Putamen (tissue), 1 donor: ENCODE measurements around the gene ATXN10.

Experiments
- DNase-seq: peaks from one replicate; pipeline ENCODE4 v3.0.0-alpha.2; 2016; ENCODE audit warnings: low spot score

The ATXN10 gene

DNA sequence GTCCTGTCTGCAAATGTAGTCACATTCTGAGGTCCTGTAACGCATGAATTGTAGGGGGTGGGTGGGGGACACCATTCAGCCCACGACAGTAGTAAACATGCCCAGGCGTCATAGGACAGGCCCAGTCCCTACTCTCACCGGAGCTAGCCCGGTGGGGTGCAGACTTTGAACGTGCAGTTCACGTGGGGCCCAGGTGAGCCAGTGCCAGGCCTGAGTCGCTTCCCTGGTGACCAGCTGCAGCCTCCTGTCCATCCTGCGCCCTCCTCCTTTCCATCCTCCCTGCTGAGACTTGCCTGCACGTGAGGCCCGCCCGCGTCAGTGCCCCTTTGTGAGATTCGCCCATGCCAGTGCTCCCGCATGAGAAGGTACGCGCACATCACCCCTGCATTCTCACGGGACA, 188.6 kb downstream of the ATXN10 start:
- DNase-seq = no peak

DNA sequence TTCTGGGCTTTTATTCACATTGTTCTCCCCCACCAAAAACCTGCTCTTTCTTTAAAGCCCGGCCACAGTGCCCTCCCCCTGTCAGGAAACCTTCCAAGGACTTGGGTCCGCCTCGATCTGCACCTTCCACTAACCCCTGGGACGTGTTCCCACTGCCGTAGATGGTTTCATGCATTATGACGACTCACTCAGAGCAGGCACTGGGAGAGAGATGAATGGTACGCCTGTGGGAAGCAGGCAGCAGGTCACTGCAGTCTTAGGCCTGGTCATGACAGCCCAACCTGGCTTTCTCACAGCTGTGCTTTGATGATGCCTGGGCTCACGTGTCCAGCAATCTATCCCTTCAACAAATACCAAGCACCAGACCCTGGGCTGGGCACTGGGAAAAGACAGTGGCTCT, 189.6 kb downstream of the ATXN10 start:
- no peak for DNase-seq

DNA sequence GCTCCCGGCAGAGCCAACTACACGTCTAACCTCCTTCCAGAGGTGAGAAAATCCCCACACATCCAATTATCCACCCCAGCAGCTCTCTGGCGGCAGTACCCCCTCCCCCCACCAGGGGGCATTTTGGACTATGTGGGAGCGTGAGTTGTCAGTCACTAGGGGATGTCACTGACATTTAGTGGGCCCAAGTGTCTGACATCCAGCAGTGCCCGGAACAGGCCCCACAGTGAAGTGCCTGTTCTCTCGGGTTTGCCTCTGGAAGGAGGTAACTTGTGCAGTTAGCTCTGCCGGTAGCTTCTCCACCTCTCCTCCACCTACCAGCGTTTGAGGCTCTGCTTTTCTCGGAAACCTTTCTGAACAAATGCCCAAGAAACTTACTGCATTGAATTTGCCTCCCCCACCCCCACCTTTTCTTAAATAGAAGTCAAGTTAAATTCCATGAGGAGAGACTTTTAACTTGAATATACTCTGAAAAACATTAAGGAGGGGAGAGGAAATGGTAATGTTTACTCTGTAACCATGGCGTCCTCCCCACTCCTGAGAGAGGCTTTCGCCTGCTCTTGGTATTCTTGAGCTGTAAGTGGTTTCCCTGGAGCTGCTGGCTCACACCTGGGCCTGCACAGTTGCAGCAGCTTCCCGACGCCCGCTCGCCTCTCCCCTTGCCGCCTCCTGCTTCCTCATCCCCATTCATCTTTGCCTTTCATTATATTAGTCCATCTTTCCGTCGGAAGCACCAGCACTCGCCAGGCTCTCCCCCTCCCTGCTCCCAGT, 192.5 kb downstream of the ATXN10 start:
- peak; percentile 40 for DNase-seq

DNA sequence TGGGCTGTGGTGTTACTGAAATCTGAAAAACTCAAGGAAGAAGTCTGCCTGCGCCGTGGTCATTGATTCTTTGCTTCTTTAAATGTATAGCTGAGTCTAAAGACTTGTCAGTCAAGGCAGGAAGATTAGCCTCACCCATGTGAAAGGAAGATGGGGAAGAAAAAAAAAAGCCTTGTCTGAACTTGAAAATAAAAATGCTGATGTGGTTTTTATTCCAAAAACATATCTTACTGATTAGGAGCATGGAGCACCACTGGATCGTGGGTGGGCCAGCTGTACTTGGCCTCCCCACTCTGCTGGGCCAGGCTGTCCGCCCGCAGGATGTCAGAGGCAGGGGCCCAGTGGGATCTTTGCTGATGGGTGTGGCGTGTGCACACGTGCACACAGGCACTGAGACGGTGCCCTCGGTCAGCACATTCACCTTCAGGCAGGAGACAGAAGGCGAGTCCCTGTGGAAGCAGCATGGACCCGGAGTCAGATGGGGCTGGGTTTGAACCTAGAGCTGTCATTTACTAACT, 193.4 kb downstream of the ATXN10 start:
- no peak for DNase-seq

DNA sequence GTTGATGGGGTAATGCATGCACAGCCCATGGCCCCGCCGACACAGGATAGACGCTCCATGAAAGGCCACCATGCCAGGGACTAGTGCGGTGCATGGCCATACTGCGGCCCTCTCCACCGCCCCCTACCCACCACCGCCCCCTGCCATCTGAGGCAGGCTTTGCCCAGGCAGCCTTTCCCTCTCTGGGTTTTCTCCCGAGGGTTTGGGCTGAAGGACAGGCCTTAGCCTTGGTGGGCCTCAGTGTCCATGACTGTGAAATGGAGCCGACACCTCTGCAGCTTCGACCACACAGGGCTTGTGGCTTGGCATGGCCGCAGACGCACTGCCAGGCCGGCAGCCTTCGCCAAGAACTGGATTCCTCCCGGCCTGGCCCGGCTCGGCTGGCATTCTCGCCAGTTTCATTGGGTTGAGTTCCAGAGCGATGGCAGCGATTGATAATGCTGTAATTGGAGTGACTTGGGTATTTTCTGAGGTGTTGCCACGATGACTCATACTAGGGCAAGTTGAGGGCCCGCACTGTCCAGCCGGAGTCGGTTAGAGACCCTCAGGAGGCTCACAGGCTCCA, 194.0 kb downstream of the ATXN10 start:
- DNase-seq = no peak

DNA sequence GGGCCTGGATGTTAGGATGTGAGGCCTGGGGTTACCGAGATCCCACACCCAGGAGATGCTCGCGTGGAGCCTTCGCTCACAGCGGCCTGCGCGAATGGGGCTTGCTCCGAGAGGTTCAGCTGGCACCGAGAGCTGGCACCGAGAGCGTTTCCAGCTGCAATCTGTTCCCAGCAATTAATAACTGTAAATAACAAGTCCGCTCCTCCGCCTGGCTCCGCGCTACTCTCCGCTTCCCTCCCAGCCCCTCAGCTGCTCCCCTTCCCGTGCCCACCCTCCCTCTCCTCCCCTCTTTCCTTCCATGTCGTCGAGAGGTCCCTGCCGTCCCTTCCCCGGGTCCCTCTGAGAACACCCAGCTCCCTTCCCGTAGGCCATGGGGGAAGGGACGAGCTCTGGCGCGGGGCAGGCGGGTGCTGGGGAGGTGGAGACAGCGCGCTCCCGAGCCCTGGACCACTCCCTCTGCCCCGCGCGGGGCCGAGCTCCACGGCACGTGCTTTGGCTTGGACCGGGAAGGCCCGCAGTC, 194.6 kb downstream of the ATXN10 start:
- no peak for DNase-seq

DNA sequence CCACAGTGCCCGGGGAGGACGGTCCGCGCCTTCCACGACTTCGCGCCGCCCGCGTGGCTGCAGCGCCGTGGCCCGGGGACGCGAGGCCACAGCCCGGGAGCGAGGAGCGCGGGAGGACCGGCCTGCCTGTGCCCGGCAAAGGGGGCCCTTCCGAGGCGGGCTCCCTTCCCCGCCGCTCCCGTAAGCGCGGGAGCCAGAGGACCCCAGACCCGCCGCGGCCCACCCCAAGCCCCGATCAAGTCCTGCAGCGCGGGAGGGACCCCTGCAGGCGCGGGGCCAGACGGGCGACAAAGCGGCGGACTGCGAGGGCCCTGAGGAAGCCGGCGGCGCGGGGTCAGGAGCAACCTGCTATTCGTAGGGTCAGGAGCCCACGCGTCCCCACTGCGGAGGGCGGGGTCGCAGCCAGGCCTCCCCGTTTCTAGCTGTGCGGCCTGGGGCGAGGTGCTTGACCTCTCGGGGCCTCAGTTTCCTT, 195.0 kb downstream of the ATXN10 start:
- no peak for DNase-seq

DNA sequence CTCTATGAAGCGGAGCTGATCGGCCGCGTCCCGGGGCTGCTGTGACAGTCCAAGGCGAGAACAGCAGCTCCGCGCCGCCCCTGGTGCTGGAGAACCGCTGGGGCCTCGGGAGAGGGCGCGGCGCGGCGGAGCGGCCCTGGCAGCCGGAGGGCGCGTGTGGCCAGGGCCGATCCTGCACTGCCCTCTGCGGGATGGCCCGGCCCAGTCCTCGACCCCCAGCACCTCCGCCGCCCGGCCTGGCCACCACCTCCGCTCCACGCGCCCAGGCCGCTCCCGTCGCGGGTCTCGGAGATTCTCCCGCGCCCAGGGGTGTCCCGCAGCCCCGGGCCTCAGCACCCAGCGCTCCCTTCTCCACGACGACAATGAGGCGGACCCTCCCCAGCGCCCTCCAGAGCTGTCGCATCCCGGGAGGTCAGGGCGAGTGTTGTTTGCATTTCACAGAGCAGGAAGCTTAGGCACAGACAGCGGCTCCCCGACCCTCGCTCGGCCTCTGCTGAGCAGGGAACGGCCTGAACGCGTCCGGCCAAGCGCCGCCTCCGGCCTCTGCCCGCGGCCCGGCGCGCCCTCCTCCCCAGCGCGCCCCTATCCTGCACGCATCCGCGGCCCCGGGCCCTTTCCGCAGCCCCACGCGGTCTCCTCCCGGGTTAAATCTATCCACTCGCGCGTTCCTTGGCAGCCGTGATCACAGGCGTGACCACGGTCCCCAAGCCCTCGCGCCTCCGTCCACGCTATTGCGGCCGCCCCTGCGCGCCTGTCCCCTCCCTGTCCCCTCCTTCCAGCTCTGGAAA, 195.7 kb downstream of the ATXN10 start:
- no peak for DNase-seq

DNA sequence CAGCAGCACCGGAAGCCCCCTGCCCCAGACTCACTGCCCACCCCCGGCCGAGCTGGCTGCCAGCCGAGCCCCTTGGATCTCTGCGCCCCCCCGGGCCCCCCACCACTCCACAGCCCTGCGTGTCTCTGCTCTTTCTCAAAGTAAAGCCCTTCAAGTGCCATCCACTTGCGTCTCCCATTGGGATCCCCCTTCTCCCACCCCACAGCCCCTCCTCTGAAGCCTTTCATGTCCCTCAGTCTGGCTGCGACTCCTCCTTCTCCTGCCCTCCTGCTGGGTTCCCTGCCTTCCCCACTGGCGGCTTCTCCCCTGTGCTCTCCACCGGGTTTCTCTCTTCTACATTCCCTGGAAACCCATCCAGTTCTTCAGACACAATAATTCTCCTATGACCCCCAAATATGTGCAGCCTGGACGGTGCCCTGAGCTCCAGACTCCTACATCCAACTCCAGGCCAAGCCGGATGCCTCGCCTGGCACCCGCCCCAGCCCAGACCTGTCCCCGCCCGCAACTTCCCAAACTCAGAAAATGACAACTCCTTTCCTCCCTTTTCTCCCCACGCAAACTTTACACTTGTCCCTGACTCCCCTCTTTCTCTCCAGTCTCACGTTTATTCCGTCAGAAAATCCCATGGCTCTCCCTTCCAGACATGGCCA, 196.4 kb downstream of the ATXN10 start:
- no peak for DNase-seq

DNA sequence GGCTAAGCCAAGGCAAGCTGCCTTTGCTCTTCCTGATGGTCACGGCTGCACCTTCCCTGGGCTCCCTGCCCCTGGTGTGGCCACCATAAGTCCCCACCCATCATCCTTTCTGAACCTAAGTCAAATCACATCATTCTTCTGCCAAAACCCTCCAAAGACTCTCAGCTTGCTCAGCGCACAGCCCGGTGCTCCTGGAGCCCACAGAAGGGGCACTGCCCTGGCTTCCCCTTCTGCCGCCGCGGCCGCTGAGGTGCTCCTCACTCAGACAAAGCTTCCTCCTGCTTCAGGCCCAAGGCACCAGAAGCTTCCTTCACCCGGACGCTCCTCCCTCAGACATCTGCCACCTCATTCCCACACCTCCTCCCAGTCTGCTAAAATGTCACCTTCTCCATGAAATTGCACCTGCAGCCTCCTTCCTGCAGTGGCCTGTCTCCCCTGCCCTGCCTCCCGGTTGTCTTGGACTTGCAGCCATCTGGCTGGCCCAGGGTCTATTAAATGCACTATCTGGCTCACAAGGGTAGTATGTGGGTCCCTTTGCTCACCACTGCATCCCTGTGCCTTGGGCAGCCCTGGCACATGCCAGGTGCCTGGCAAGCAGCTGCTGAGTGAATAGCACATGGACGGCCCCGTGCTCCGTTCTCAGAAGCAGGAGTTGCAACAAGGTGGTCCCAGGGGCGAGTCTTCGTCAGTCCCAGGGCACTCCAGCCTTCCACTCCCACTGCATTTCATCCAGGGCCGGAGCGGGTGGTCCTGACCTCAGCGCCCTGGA, 197.1 kb downstream of the ATXN10 start:
- no peak for DNase-seq

DNA sequence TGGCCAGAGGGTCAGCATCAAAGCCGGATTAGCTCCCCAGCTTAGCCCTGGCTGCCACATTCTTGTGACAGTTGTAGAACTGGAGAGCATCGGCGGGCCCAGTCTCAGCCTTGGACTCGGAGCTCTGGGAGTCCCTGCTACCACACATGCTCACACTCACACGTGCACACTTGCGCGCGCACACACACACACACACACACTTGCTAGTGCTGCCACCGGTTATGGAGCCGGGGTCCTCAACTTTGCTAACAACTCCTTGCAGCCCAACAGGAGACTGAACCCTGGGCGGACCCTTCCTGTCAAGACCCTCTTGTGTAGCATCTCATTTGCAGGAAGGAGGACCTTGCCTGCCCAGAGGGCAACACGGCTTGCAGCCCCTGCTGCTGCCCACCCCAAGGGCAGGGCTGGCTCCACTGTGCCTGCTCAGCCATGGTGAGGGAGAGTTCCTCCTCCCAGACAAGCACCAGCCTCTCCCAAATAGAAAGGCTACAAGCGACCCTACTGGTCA, 197.8 kb downstream of the ATXN10 start:
- no peak for DNase-seq

DNA sequence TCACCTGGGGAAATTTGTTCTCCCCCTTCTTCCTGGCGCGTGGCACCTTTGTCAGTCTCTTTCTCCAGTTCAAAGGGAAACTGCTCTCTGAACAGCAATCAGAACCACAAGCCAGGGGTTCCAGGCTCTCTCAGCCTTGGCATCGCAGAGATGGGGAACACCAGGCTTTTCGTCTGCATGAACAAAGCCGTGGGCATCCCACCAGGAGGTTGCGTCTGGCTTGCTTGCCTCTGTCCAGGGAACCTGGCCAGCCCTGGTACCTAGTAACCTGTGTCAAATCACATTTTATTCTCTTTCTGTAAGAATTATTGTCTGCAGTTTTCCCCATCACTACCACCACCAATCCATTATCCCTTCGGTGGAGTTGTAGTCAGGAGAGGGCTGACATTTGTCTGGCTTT, 198.4 kb downstream of the ATXN10 start:
- no peak for DNase-seq

DNA sequence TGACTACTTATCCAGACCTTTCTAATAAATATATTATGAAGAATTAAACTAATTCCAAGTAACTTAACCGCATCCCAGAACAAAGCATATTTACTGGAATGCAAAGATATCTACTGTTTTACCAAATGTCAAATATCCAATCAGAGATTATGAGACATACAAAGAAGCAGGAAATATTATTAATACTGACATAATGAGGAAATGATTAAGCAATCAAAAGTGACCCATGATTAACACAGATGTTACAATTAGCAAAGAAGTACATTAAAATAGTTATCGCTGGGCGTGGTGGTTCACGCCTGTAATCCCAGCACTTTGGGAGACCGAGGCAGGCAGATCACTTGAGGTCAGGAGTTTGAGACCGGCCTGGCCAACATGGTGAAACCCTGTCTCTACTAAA, 200.1 kb downstream of the ATXN10 start:
- DNase-seq = no peak

DNA sequence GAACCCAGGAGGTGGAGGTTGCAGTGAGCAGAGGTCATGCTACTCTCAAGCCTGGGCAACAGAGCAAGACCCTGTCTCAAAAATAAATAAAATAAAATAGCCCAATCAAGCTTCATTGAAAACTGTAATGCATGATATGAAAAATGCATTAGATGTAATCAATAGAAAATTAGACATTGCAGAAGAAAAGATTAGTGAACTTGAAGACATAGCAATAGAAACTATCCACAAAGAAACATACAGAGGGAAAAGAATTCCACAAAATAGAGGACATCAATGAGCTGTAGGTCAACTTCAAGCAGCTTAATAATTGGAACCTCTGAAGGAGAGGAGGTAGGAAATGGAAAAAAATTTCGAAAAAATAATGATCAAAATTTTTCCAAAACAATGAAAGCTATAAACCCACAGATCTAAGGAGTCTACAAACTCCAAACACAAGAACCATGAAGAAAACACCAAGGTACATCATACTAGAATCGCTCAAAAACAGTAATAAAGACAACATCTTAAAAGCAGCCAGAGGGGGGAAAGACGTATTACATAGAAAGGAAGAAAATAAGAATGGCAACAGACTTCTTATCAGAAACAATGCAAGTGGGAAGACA, 201.1 kb downstream of the ATXN10 start:
- DNase-seq = no peak

DNA sequence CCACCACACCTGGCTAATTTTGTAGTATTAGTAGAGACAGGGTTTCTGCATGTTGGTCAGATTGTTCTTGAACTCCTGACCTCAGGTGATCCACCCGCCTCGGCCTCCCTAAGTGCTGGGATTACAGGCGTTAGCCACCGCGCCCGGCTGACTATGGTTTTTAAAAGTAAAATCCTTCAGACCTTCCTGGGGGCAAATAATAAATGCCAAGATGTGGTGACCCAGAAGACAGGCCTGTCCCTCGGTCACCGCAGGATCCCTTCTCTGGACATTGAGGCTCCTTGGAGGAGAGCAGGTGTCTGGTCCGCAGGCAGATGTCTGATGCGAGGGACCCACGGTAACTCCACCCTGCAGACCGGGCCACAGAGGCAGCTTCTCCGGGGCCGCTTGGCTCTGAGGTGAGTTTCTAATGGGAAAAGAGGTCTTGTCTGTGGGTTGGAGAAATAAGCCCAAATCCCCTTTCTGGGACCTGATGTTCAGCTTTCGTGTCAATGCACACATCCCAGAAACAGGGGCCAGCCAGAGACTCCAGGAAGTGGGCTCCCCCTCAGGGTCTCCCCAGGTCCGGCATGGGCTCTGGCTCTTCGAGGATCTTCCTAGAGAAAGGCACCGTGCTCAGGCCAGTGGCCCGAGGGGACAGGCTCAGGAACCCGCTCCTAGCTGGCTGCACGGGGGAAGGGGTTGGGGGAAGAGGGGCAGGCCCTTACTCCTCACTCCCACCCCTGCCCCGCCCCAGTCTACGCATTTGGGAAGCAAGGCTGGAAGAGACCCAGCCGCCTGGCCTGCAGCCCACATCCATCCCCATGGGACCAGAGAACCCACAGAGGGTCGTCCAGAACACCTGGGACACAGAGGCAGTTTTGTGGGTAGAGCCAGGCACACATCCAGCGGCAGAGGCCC, 204.8 kb downstream of the ATXN10 start:
- no peak for DNase-seq

DNA sequence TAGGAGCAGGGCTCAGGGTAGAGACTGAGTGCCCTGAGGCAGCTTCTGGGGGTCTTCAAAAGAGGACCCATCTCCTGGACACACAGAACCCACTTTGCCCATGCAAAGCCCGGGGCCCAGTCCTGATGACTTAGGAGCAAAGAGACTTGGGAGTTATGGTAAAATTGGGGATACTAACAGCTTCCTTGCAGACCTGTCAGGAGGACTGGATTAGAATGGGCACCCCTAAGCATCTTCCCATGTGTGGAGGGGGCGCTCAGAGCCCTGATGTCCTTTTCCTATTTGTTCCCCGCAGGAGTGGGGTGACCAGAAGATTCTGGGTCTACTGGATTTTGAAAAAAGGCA, 205.4 kb downstream of the ATXN10 start:
- no peak for DNase-seq

DNA sequence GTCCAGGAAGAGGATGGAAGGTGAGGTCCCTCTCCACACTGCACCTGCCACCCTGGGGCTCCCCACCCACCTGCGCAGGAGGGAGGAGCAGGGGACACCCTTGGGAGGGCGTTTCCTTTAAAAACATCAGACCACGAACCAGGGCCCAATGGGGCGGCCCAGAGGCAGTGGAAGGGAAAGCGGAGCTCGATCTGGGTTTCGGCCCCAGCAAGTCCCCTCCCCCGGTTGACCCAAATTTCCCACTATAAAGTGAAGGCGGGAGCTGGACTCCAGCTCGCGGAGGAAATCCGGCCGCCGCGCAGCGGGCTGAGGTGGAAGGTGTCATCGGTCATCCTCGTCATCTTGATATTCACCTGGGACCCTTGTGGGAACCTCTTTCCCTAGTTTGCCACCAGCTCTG, 206.0 kb downstream of the ATXN10 start:
- no peak for DNase-seq

DNA sequence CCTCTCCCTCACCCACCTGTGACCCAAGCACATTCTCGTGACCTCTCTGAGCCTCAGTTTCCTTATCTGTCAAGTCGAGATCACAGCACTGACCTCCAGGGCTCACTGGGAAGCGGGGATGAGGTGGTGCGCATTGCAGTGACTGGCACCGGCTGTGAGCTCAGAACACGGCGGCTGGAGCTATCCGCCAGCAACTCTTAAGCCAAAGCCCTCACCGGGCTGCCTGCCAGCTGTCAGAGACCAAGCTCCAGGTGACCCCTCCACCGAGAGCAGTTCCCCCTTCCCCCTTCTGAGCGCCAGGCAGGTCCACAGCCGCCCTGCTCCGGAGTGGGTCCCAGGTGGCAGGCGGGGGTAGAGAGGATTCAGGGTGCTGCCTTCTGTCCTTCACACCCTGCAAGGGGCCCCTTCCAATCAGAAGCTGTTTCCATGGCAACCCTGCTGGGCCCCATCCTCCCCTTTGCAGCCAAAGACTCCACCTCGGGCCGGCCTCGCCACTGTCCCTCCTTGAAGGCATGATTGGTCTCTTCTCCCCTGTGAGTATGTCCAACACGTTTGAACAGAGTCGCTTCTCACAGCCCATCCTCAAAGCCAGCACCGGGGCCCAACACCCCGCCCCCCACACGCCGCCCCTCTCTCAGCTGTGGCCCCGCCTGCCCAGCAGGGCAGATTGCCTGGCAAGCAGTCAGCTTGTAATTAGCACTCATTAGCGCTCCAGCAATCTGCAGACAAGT, 206.6 kb downstream of the ATXN10 start:
- DNase-seq = no peak
